NCI-H226 (cell line): ENCODE measurements around the gene SEPTIN5.
"Not testable (repeated sequence)": the region's sequence is repeated elsewhere in the genome, so short reads cannot be mapped to it uniquely, and the experiment has no call there.

Source experiments
- DNase-seq: peaks from one replicate; pipeline ENCODE4 v3.0.0-alpha.2; 2015

Gene SEPTIN5

DNA sequence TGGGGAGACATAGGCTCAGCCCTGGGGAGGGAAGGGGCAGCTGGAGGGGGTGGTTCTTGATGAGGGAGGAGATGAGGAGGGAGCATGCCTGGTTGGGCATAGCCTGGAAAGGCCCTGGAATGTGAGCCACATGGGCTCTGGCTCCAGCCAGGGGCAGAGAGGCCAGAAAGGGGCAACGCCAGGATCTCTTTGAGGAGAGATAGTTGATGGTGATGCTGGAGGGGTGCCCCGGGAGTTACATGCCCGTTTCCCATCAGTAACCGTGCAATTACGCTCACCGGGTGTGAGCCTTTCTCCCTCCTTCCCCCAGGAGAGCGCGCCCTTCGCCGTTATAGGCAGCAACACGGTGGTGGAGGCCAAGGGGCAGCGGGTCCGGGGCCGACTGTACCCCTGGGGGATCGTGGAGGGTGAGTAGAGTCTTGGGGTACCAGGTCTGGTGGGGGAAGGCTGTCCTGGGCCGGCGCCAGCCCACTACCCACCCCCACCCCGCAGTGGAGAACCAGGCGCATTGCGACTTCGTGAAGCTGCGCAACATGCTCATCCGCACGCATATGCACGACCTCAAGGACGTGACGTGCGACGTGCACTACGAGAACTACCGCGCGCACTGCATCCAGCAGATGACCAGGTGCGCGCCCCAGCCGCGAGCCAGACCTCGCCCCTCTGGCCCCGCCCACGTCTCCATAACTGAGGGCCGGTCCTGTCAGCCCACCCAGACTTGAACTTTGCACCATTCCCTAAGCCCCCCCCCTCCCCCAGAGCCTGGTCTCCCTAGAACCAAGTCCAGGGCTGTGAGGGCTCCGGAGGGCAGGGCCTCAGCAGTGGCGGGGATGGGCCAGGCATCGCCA lies 7.3 kb downstream of the SEPTIN5 start:
- no peak for DNase-seq

DNA sequence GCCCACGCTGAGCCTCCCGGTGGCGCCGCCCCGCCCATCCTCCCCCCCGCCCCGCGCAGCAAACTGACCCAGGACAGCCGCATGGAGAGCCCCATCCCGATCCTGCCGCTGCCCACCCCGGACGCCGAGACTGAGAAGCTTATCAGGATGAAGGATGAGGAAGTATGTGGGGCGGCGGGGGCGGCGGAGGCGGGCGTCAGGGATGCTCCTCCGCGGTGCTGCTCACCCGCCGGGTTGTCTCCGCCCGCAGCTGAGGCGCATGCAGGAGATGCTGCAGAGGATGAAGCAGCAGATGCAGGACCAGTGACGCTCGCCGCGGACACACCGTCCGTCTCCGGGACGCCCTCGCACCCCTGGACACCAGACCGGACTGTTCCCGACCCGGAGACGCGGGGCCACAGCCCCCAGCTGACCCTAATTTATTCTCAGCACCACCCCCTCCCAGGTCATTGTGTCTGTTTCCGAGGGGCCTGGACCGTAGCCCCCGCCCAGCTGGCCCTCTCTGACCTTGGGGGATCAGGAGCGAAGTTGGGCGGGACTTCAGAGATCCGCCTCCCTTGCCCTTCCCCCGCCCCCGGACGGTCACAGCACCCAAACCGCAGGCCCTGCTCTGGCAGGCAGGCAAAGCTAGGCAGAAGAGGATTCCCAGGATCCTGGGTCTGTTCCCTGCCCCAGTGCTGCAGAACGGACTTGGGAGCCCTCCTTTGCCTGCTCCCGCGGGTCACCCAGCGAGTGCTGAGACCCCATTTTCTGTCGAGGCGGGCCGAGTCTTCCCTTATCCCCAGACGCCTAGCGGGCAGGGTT lies 8.1 kb downstream of the SEPTIN5 start:
- no peak for DNase-seq

DNA sequence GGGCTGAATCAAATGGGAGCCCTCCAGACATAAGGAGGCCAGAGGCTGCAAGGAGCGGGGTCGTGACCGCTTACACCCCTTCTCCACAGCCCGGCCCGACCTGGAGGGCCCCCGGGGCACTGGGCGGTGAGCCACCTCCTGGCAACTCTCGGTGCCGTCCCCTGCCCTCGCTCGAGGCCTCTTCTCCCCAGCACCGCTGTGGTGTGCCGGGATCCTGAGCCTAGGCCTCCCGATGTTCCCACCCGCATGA lies 8.6 kb downstream of the SEPTIN5 start:
- no peak for DNase-seq

DNA sequence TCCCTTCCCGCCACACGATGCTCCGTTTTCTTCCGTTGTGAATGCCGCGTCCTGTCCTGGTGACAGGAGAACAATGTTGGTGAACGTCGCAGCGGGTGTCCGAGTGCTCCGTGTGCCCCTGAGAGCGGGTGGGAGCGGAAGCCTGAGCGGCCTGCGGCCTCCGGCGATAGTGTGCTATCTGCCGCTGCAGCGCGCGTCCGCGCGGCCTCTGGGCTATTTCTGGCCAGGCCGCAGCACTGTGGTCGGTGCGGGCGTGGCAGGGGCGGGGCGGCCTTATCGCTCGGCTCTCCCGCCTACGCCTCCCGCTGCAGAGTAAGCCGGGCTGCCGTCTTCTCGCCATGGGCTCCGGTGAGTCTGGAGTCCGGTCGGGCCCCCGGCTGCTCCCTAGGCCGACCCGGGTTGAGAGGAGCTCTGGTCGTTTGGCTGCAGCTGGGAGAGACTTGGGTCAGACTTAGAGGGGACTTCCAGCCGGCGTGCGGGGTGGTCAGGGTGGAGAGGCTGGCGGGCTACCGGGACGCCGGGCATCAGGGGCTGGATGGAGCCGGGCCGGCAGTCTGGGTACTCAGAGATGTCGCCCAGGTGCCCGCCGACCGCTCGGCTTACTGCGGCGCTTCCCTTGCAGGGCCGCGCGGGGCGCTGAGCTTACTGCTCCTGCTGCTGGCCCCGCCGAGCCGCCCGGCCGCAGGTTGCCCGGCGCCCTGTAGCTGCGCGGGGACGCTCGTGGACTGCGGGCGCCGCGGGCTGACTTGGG lies 9.1 kb downstream of the SEPTIN5 start, which contains the start of gene GP1BB:
GP1BB (plus strand) TSS at position 308 of the 751 bp plus-strand sequence; CDS start at position 339, 31 bp downstream.
- DNase-seq, result no peak

DNA sequence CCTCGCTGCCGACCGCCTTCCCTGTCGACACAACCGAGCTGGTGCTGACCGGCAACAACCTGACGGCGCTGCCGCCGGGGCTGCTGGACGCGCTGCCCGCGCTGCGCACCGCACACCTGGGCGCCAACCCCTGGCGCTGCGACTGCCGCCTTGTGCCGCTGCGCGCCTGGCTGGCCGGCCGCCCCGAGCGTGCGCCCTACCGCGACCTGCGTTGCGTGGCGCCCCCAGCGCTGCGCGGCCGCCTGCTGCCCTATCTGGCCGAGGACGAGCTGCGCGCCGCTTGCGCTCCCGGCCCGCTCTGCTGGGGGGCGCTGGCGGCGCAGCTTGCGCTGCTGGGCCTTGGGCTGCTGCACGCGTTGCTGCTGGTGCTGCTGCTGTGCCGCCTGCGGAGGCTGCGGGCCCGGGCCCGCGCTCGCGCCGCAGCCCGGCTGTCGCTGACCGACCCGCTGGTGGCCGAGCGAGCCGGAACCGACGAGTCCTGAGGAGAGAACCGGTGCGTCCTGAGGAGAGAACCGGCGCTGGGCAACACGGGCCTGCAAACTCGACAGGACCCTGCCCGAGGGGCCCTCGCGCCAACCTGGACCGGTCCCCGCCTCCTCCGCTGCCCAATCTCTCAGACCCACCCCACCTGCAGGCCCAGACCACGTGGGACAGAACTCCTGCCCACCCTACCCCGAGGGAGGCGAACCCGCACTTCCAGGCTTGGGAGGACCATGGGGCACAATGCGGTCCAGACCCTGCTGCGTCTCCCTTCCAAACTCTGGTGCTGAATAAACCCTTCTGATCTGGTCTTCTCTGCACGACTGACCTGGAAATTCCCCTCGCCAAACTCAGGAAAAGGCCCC lies 9.9 kb downstream of the SEPTIN5 start:
- no peak for DNase-seq

DNA sequence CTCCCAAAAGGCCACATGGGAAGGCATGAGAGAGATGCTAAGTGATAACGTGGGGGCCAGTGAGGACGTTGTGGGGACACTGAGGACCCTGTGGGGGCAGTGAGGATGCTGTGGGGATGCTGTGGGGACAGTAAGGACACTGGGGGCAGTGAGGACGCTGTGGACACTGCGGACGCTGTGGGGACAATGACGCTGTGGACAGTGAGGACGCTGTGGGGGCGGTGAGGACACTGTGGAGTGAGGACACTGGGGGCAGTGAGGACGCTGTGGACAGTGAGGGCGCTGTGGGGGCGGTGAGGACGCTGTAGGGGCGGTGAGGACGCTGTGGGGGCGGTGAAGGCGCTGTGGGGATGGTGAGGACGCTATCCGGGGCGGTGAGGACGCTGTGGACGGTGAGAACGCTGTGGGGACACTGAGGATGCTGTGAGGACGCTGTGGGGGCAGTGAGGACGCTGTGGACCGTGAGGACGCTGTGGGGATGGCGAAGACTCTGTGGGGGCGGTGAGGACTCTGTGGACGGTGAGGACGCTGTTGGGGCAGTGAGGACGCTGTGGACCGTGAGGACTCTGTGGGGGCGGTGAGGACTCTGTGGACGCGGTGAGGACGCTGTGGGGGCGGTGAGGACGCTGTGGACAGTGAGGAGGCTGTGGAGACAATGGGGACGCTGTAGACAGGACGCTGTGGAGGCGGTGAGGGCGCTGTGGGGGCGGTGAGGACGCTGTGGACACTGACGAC lies 10.8 kb downstream of the SEPTIN5 start:
- DNase-seq, result no peak

DNA sequence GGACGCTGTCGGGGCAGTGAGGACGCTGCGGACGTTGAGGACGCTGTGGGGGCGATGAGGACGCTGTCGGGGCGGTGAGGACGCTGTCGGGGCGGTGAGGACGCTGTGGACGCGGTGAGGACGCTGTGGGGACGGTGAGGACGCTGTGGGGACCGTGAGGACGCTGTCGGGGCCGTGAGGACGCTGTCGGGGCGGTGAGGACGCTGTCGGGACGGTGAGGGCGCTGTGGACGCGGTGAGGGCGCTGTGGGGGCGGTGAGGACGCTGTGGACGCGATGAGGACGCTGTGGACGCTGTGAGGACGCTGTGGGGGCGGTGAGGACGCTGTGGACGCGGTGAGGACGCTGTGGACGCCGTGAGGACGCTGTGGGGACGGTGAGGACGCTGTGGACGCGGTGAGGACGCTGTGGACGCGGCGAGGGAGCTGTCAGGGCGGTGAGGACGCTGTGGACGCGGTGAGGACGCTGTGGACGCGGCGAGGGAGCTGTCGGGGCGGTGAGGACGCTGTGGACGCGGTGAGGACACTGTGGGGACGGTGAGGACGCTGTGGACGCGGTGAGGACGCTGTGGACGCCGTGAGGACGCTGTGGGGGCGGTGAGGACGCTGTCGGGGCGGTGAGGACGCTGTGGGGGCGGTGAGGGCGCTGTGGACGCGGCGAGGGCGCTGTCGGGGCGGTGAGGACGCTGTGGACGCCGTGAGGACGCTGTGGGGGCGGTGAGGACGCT lies 11.9 kb downstream of the SEPTIN5 start:
- DNase-seq, result not testable (repeated sequence)

DNA sequence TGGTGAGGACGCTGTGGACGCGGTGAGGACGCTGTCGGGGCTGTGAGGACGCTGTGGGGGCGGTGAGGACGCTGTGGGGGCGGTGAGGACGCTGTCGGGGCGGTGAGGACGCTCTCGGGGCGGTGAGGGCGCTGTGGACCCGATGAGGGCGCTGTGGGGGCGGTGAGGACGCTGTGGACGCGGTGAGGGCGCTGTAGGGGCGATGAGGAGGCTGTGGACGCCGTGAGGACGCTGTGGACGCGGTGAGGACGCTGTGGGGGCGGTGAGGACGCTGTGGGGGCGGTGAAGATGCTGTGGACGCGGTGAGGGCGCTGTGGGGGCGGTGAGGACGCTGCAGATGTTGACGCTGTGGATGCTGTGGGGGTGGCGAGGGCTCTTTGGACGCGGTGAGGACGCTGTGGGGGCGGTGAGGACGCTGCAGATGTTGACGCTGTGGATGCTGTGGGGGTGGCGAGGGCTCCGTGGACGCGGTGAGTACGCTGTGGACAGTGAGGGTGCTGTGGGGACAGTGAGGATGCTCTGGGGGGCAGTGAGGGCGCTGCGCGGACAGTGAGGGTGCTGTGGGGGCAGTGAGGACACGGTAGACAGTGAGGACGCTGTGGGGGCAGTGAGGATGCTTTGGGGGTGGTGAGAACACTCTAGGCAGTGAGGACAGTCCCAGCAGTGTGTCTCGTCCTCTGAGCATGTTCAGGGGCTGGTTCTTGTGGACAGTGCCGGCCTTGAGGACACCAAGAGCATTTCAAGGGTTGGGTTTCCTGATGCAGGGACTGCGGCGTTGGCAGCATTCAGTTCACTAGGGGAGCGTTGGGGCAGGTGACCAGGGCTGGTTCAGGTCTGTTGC lies 13.2 kb downstream of the SEPTIN5 start:
- DNase-seq, result no peak

DNA sequence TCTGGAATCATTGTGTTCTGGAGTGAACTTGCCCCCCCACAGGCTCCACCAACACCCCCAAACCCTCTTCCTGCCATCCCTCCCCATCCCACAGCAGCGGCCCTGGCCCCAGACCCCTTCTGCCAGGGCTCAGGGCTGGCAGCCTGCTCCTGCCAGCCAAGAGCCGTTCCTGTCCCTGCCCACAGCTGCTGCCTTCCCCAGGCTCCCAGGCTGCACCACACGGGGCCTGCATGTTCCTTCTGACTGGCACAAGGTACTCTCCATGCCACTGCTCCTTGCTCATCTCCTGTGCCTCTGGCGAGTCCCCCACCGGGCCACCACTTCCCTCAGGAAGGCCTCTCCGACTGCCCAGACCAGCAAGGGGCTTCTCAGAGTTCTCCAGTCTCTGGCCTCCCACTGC lies 14.0 kb downstream of the SEPTIN5 start:
- DNase-seq, result no peak

DNA sequence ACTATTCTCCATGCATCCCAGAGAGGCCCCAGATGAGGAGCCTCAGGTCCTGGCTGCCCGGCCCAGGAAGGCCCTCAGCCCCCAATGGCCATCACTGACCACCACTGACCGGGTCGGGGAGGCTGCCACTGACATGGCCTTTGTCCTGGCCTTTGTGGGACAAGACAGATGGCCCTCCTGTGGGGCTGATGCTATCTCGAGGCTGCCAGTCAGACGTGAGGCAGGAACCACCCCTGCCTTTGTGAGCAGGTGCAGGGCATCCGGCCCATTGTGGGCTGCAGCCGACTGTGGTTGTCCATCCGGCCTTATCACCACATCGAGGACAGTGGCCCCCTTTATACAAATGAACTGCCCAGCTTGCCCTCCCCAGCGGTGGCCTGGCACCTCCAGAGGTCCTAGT lies 14.5 kb downstream of the SEPTIN5 start:
- no peak for DNase-seq

DNA sequence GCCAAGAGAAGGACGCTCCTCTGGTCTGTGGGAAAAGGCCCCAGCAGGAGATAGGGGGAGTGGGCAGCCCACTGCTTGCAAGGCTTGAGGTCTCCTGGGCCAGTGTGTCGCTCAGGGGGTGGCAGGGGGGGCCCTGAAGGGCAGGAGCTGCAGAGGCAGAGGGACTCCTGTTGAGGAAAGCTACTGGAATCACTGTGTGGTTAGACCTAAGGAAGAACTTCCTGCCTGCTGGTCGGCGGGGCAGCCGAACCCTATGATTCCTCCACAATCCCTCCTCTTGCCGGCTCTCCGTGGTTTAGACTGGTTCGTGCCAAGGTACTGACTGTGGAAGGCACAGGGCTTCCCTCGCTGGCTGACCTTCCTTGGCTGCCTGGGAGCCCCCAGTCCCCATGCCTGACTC lies 15.2 kb downstream of the SEPTIN5 start:
- DNase-seq, result no peak

DNA sequence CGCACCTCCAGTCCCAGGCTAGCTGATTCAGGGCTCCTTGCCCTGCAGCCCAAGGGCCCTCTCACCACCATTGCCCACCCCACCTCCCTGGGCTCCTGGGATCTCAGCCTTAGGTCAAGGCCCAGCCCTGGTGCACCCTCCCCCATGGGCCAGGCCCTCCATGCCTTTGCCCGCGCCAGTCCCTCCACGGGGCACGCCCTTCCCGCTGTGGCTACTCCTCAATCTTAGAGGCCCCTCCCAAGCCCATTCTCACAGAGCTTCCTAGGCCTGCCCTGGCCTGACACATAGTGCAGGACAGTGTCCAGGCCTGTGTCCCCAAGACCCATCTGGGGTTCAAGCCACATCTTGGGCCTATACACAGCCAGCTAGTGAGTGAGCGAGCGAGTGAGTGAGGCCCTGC lies 15.9 kb downstream of the SEPTIN5 start:
- DNase-seq, result no peak

DNA sequence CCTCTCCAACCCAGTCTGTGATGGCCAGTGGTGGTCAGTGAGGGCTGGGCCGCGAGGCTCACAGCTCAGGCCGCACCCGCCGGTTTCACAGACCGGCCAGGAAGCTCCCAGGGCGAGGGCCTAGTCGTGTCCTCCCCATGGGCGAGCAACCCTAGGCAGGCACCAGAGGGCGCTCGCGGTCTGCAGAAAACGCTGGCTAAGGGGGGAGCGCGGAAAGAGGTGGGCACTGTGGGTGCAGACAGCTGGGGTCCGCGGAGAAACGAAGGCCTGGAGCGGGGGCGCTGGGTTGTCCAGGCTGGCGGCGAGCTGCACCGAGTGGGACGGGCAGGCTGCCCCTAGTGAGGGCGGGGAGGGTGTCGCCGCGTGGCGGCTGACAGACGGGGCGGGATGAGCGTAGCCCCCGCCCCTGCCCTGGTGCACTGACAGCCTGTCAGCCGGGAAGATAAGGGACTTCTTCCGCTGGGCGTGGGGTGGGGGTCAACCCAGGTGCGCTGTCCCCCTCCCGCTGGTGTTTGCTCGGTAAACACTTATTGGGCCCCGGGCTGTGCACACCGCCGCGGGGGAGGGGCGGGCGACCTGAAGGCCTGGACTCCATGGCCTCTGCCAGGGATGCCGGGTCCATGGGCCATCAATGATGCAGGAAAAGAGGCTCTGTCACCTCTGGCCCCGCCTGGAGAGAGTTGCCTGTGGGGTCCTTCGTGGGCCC lies 16.5 kb downstream of the SEPTIN5 start:
- peak; percentile 34 for DNase-seq

DNA sequence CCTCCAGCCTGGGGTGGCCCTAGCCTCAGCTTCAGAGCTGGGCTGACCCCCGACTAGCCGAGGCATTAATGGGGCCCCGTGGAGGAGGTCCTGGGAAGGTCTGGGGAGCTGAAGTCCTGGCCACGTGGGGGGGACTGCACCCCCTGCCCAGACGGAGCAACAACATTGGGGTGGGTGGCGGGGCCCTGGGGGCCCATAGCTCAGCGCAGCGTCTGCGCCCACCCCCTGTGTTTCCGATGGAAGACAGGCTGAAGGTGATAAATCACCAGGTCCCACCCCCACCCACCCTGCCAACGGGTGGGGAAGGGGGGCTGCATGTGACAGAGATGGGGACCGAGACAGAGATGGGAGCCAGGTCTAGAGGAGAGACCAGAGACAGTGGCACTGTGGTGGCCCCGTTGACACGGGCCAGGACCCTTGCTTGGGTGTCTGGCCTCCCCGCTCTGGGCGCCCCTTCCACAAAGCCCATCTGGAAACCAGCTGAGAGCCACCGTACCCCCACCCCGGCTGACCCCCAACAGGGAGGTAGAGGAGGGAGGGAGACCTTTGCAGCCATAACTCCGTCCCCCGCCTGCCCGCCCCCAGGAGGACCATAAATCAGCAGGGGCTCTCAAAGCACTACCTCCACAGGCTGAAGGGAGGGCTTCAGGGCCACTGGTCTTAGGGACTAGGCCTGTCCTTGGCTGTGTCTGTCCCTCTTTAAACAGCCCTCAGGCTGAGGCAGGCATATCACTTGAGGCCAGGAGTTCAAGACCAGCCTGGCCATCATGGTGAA lies 17.2 kb downstream of the SEPTIN5 start:
- no peak for DNase-seq

DNA sequence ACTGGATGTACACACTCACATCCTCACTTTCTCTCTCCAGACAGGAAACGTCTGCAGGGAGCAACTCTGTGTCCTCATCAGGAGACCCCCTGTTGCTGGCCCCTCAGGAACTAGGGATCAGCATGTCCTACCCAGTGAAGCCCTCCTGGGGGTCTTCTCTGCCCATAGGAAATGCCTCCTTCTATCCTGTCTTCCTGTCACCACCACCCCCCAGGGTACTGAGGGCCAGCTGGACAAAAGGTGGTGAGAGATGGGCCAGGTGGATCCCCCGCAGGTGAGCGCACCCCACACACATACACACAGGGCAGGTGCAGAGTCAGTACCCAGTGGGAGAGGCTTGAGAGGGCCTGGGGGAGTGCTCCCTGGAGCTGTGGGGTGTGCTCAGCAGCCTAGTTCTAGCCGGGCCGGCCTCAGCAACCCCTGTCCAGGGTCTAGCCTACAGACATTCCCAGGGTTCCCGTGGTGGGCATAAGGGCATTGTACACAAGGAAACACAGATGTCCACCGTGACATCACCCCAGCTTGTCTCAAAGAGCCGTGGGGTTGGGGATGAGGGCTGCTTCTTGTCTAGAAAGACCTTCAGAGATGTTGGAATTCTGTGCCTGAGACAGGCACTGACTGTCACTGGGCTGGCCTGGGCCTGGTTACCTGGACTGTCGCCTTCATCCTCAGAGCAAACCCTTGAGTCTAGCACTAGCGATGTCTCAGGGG lies 18.3 kb downstream of the SEPTIN5 start:
- DNase-seq, result no peak

DNA sequence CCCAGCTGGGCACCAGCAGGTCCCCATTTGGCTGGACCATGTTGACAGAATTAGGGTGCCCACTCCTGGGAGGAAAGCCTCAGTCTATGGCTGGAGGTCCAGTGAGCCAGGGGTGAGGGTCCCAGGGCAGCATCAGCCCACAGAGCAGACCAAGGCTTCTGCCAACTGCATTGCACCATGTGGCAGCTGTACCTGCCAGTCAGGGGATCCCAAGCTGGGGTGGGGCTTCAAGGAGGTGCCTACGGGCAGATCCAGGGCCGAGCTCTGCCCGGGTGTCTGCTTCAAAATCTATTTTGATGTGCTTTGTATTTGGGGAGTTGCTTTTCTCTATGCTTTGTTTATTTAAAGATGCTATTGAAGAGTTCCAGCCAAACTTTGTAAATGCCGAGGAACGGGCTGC lies 19.5 kb downstream of the SEPTIN5 start:
- DNase-seq, result no peak

DNA sequence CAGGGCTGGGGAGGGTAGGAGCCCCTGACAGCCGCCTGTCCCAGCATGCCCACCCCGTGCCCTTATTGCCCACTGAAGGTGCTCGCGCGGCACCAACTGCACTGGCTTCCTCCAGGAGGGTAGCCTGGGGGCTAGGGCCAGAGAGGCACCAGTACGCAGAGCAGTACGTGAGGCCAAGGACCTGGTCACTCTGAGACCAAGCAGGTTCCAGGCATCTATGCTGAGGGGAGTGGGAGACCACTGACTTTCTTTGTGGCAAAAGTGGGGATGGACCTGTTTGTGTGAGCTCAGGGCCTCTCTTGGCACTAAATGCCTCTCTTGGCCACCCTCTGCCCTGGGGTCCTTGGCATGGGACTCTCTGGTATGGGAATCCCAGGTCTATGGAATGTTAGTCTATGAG lies 19.9 kb downstream of the SEPTIN5 start:
- no peak for DNase-seq

DNA sequence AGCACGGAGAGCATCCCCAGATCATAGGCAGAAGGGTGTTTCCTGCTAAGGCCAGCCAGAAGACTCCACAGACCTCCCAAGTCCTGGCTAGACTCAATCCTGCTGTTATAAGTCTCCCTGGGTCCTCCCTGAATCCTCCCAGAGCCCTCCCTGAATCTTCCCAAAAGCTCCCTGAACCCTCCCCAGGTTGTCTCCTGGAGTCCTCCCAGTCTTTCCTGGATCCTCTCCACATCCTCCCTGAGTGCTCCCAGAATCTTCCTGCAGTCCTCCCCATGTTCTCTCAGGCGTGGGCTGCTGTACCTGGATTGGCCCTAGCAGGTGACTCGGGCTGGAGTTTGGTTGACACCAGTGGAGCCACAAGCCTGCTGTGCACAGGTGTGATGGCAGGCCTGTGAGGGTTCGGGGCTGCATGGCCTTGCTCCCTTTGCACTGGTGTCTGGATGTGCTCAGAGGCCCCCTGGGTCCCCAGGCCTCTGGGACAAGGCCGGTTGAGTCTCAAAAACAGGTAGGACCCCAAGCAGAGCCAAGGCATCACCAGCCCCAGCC lies 20.6 kb downstream of the SEPTIN5 start:
- DNase-seq, result no peak
